SU-DHL-6 (cell line): ENCODE data around the gene ANKRD44.

Source experiments
- EZH2phosphoT487 ChIP-seq: fragments of 200-600 bp; sonication (generic), shearing (Covaris generic); conservative IDR thresholded peaks from 2 replicates; pipeline ENCODE4 v1.6.1; 2018; ENCODE audit warnings: mild to moderate bottlenecking, antibody characterized with exemption, low read length, moderate library complexity, mixed read lengths
- TF ChIP-seq, protein P1 (sequence below): fragments of 200-600 bp; sonication (generic); IDR thresholded peaks from one replicate; pipeline ENCODE4 v1.5.1; 2017; ENCODE audit warnings: antibody characterized with exemption, mild to moderate bottlenecking, low read length, moderate library complexity; ENCODE audit not compliant: insufficient read depth, poor library complexity, severe bottlenecking

DNA sequence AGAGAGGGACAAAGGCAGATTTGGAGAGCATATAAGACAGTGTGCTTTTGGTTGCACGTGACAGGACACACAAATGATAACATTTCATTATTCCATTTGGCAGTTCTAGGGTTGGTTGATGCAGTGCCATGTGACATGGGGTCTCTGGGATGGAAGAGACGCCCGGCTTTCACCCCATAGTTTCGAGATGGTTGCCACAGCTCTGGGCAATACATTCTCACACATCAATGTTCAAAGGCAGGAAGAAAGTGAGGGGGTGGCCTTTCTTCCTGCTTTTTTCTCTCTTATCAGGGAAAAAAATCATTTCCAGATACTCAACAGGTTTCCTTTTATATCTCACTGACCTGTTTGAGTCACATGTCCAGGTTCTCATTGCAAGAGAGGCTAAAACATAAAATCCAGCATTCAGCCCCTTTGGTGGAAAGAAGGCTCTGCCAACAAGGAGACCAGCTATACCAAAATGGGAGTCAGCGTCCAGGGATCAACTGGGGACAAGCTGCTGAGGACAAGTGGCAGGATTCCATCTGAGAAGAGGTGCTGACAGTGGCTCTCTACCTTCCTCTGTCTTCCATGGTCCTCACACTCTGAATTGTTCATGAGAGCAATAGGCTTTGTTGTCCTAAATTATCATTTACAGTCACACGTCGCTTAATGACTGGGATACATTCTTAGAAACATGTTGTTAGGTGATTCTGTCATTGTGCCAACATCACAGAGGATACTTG lies 29.1 kb upstream of the ANKRD44 start:
- TF ChIP-seq, protein P1, sequence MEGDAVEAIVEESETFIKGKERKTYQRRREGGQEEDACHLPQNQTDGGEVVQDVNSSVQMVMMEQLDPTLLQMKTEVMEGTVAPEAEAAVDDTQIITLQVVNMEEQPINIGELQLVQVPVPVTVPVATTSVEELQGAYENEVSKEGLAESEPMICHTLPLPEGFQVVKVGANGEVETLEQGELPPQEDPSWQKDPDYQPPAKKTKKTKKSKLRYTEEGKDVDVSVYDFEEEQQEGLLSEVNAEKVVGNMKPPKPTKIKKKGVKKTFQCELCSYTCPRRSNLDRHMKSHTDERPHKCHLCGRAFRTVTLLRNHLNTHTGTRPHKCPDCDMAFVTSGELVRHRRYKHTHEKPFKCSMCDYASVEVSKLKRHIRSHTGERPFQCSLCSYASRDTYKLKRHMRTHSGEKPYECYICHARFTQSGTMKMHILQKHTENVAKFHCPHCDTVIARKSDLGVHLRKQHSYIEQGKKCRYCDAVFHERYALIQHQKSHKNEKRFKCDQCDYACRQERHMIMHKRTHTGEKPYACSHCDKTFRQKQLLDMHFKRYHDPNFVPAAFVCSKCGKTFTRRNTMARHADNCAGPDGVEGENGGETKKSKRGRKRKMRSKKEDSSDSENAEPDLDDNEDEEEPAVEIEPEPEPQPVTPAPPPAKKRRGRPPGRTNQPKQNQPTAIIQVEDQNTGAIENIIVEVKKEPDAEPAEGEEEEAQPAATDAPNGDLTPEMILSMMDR, result no peak
- no peak for TF ChIP-seq EZH2phosphoT487
